Suprapubic skin (tissue), 4 donors: Measurements from ENCODE around the gene HAL.

Experiments
- EP300 ChIP-seq: sonication (generic); formaldehyde crosslinking; IDR thresholded peaks from one replicate; pipeline ENCODE4 v1.6.1; 2017; ENCODE audit warnings: antibody characterized with exemption
- POLR2A ChIP-seq, 2 donors: fragments of 450-650 bp; IDR thresholded peaks; one replicate each; pipeline ENCODE4 v1.6.1; 2017; ENCODE audit warnings: antibody characterized with exemption in 2 of 2, mild to moderate bottlenecking in 2 of 2, moderate library complexity in 2 of 2
- POLR2AphosphoS5 ChIP-seq, 3 donors: sonication (generic); formaldehyde crosslinking; IDR thresholded peaks; one replicate each; pipeline ENCODE4 v1.6.1; 2017; ENCODE audit warnings: antibody characterized with exemption in 3 of 3
- TF ChIP-seq, protein P1 (sequence below), 2 donors: fragments of 200-600 bp in 1 of 2; fragments of 450-650 bp in 1 of 2; sonication (generic) in 1 of 2; IDR thresholded peaks; one replicate each; pipeline ENCODE4 v1.5.1; 2016 to 2019; ENCODE audit warnings: antibody characterized with exemption in 2 of 2, mild to moderate bottlenecking in 1 of 2, moderate library complexity in 1 of 2

DNA sequence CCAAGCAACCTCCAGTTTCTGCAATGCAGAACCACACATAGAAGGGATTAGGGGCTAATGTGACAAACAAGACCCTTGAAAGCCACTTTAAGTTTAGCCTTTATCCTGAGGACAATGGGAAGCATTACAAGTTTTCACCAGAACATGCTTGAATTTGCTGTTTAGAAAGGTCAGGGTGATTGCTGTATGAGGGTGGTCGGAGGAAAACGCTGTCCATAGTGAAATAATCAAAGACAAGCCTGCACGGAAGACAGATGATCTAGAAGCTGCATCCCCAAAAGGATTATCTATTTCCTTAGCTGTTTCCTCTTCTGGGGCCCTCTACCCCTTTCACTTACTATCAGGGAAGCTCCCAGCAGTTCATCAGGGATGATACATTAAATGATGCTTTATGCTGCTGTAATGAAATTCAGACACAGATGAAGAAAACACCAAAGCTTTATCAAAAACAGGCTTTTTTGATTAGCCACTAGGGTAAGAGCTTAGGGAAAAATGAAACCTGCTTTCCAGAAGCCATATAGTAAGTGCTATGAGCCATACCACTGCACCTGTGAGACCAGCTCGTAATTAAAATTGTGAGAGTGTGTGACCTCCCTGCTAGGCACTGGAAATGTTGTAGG lies 6.5 kb downstream of the HAL start:
- TF ChIP-seq, protein P1, sequence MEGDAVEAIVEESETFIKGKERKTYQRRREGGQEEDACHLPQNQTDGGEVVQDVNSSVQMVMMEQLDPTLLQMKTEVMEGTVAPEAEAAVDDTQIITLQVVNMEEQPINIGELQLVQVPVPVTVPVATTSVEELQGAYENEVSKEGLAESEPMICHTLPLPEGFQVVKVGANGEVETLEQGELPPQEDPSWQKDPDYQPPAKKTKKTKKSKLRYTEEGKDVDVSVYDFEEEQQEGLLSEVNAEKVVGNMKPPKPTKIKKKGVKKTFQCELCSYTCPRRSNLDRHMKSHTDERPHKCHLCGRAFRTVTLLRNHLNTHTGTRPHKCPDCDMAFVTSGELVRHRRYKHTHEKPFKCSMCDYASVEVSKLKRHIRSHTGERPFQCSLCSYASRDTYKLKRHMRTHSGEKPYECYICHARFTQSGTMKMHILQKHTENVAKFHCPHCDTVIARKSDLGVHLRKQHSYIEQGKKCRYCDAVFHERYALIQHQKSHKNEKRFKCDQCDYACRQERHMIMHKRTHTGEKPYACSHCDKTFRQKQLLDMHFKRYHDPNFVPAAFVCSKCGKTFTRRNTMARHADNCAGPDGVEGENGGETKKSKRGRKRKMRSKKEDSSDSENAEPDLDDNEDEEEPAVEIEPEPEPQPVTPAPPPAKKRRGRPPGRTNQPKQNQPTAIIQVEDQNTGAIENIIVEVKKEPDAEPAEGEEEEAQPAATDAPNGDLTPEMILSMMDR (IDR thresholded peaks at IDR 0.05), result no peak
- TF ChIP-seq POLR2A (IDR thresholded peaks at IDR 0.05) (no peak), POLR2AphosphoS5 (IDR thresholded peaks at IDR 0.05) (no peak), EP300 (no peak)
